Limb (tissue), 2 donors: Measurements from ENCODE around the gene SCAMP3.
"Not testable (repeated sequence)": the region's sequence is repeated elsewhere in the genome, so short reads cannot be mapped to it uniquely, and the experiment has no call there.

Experiments used
- DNase-seq, 2 donors: peaks; one replicate each; pipeline ENCODE4 v3.0.0-alpha.2; 2016; ENCODE audit errors: extremely low spot score in 2 of 2

SCAMP3 gene

GRCh38 chr1:155255243-155256007 is 6.7 kb downstream of the SCAMP3 start, which contains the start of gene ENTREP3:
ENTREP3 (minus strand) TSS chr1:155255483; CDS start chr1:155254877, 606 bp downstream.
- DNase-seq = peak; percentile 91 to 96

DNA sequence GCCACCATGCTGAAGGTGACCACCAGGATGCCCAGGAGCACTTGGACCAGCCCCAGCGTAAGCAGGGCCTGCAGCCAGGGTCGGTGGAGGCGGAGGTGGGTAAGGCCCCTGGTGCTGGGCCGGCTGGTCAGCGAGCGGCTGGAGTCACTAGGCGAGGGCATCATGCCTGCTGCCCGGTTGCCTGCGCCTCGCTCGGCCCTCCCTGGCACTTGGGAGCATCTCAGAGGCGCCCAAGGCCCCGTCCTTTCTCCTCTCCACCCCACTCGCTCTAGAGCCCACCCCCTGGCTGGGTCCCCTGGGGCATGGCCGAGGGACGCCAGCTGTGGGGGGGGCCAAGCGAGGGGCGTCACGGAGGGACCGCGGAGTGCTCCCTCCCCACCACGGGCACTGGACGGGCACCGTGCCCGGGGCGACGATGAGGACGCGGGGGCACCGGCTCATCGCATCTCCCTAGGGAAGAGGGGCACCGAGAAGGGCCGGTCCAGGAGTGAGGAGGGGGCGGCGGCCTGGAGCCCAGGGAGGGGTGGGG is 7.4 kb downstream of the SCAMP3 start:
- peak in 1 of 2 donors; percentile 53 for DNase-seq

- no peak for DNase-seq
Observed at GRCh38 chr1:155254228-155254713, 7.9 kb downstream of the SCAMP3 start.

DNA sequence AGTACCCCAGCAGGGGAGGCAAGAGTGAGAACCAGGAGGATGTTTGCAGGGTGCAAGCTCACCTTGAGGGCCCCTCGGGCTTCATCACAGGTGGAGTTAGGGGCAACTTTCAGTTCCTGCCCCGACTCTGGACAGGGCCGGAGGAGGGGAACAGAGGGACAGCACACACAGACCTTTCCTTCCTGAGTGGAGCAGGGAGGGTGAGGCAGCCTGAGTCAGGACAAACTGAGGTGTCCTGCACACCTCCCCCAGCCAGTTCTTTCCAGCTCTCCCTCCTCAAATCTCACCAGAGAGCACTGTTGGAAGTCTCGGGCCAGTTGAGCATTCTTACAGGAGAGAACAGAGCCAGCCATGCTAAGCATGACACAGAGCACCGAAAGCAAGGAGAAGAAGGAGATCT is 8.4 kb downstream of the SCAMP3 start:
- no peak for DNase-seq

GRCh38 chr1:155253208-155253607 is 9.0 kb downstream of the SCAMP3 start:
- DNase-seq = no peak

DNA sequence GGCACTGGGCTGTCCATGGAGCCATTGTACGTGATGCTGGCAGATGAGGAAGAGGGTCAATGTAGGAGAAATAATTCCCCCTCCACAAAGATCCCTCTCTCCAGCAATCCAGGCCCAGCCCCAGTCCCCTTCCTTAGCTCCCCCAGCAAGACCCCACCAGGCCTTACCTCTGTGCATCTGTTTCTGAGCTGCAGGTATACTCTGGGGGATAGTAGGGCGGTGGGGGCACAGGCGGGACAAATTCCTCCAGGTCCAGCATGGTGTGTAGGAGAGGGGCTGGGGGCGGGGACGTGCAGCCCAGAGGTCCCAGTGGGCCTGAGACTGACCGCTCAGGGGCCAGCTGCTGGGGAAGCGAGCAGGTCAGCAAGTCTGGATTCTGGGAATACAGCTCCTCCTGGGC is 10.6 kb downstream of the SCAMP3 start:
- DNase-seq = no peak

- peak; percentile 94 for DNase-seq
Observed at GRCh38 chr1:155250633-155251449, 11.3 kb downstream of the SCAMP3 start.

GRCh38 chr1:155250246-155250632 is 11.9 kb downstream of the SCAMP3 start:
- no peak for DNase-seq

DNA sequence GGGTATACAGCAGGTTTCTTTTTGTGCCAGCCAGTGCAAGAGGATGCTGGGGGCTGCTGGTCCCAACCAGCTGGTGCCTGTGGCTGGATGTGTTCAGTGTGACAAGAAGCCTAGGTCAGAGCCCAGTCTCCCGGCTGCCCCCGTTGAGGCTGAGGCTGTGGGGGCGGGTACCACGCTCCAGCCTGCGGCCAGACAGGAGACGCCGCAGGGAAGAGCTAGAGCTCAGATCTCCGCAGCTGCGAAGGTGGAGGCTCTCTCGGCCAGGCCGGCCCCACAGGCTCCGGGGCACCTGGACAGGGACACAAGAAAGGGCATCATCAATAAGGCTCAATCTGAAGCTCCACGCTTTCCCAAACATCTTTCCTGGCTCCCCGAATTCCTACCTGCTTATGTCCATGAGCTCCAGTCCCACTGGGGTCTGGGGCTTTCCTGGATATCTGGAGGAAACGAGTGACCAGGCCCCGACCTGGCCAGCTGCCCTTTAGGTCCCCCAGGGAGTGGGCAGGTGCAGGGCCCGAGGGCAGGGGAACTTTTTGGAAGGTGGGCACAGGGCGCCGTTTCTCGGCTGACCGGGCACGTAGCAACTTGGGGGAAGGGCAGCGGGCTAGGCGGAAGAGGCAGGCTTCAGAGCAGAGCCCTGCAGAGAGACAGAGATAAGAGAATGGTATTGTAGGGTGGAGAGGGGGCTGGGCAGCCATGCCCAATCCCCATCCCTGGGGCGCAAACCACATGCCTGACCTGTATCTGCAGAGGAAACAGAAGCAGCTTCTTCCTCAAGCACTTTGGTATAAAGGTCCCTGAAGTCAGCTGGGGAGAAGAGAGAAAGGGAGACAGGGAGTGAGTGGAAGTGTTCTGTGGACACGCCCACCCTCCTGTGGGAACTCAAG is 14.2 kb downstream of the SCAMP3 start:
- no peak for DNase-seq

DNA sequence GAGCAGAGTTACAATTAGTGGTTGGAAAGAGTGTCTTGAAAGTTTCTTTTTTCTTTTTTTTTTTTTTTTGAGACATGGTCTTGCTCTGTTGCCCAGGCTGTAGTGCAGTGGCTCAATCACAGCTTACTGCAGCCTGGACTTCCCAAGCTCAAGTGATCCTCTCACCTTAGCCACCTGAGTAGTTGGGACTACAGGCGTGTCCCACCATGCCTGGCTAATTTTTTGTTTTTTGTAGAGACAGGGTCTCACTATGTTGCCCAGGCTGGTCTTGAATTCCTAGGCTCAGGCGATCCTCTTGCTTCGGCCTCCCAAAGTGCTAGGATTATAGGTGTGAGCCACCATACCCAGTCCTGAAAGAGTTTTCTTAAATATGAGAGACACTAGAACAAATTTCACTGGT is 15.4 kb downstream of the SCAMP3 start:
- DNase-seq = not testable (repeated sequence)

DNA sequence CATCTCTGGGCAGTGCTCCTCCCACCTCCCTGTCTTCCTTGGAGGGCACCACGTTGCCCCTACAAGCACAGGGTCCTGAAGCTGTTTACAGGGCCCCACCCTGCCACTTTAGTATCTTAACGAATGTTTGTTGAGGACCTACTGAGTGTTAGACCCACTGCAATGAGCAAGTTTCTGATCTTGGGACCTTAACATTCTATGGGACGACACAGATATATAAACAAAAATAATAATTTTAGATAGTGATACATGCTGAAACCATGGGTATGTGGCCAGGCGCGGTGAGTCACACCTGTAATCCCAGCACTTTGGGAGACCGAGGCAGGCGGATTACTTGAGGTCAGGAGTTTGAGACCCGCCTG is 17.0 kb downstream of the SCAMP3 start:
- DNase-seq = no peak

DNA sequence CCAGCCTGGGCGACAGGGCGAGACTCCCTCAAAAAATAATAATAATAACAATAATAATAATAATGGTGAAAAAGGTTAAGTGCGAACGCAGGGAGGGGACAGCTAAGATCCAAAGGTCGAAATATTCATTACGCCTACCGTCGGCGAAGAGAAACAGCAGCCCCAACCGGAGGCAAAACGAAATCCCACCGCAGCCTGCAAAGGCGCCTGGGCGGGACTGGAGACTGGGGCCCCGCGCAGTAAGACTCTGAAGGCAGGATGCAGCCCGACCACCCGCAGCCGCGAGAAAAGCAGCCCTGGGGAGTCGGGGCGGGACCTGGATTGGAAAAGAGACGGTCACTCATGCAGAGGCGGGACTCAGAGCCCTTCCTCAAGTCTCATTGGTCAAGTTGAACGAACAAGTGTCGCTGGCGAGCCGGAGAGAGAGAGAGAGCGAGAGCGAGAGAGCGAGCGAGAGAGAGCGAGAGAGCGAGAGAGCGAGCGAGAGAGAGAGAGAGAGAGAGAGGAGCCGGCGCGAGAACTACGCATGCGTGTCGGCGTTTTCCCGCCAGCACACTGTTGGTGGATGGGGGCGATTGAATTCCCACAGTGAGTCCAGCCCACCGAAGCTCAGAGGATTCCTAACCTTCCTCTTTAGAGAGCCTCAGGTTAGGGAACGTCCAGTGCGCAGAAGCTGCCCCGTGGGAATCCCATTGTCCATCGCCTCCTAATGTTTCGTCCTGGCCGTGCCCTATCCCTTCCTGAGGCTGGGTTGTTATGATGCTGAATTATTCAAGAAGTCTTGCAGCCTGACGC is 17.6 kb downstream of the SCAMP3 start:
- DNase-seq = peak; percentile 98 to 99

DNA sequence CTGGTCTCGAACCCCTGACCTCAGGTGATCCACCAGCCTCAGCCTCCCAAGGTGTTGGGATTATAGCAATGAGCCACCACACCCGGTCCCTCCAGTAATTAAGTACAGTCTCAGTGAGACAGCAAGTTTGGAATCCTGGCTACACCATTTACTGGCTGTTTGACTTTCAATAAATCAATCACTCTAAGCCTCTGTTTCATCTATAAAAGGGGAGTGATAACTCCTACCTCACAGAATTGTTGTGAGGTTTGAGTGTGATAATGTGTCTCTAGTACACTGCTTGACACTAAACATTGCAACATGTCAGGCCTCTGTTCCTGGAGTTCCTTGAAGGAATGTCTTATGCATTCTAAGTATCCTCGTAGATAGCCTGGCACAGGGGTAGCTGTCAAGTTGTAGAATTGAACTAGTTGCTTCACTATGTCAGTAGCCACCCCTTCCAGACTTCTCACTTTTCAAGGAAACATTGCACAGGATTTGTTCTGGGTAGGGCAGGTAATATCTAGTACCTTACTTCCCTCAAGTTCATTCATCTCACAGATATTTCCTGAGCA is 19.3 kb downstream of the SCAMP3 start:
- no peak for DNase-seq

DNA sequence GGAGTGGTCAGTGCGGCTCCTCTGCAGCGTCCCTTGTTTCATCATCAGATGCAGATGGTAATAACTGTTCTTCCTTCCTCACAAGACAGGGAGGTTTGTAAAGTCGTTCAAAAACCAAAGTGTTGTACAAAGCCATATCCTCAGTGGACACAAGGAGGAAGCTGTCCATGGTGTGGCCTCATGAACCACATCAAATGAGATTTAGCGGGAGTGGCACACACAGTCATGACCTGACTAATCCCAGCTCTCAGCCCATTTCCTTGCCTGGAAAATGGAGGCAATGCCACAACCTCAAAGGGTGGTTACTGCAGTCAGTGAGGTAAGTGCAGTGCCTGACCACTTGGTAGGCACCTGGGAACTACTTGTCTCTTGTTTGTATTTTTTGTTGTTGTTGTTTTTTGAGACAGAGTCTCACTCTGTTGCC is 20.3 kb downstream of the SCAMP3 start:
- DNase-seq = no peak

DNA sequence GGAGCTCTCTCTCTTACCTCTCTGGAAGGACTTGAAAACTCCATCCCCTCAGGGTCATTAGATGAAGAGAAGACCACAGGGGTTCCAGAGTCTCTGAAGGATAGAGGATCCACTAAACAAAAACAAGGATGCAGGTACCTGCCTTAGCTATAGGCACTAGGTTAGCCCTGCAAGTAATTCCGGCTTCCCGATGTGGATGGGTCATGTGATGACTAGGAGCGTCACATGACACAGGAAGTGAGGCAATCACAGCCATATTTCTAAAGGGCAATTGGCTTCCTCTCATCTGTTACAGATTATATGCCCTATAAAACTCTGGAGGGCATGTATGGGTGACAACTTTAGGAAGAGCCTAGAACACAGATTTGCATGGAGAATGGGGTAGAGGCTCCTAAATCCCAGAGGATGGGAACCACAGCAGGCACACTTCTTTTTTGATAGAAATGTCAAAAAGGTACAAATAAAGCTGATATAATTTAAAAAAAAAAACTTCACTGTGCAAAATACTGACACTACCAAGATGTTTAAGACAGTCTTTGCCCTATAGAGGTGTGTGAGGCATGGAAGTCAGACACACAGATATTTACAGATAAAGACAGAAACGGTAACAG is 21.0 kb downstream of the SCAMP3 start:
- peak; percentile 75 to 92 for DNase-seq

DNA sequence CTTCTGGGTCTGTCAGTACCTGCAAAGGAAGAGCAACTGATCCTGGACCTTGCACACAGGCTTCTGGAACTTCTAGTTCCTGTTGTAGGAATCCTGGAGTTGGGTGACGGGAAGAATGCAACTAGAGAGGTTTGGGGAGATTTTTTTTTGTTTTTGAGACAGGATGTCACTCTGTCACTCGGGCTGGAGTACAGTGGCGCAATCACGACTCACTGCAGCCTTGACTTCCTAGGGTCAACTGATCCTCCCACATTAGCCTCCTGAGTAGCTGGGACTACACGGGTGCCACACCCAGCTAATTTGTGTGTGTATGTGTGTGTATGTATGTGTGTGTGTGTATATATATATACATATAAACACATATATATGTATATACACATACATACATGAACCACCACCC is 25.7 kb downstream of the SCAMP3 start:
- no peak for DNase-seq

- not testable (repeated sequence) for DNase-seq
Observed at GRCh38 chr1:155235375-155235774, 26.8 kb downstream of the SCAMP3 start.

- DNase-seq = not testable (repeated sequence)
Observed at GRCh38 chr1:155233502-155233901, 28.7 kb downstream of the SCAMP3 start.
